Brain microvascular endothelial cell (primary cell): ENCODE data around the gene OTUD3.

Experiments used
- DNase-seq: peaks from one replicate; pipeline ENCODE4 v3.0.0-alpha.2; 2020
- H3K27ac ChIP-seq: fragments of 250-450 bp; sonication (Bioruptor Pico); 2 replicates; pipeline ENCODE4 v1.5.1; 2020; ENCODE audit warnings: mild to moderate bottlenecking, moderate library complexity
- H3K27me3 ChIP-seq: fragments of 250-450 bp; sonication (Bioruptor Pico); replicated peaks from 2 replicates; pipeline ENCODE4 v1.5.1; 2020; ENCODE audit warnings: mild to moderate bottlenecking
- H3K36me3 ChIP-seq: fragments of 250-450 bp; sonication (Bioruptor Pico); replicated peaks from 2 replicates; pipeline ENCODE4 v1.5.1; 2020; ENCODE audit warnings: mild to moderate bottlenecking
- H3K4me3 ChIP-seq: 2 replicates; pipeline ENCODE4 v1.5.1; 2011; ENCODE audit warnings: low read depth, mild to moderate bottlenecking, control low read depth, low read length, moderate library complexity
- in situ Hi-C: cut with HindIII; loops from 2 replicates; pipeline ENCODE4 v1.10.0; 2017; ENCODE audit warnings: low sequenced_read_pairs, low pct_ligation_motif_present
- TF ChIP-seq, protein P1 (sequence below): IDR thresholded peaks from 2 replicates; pipeline ENCODE4 v1.5.1; 2011; ENCODE audit warnings: low read depth, mild to moderate bottlenecking, moderate library complexity, low read length, control low read depth, inconsistent platforms; ENCODE audit errors: missing control alignments

The OTUD3 gene

DNA sequence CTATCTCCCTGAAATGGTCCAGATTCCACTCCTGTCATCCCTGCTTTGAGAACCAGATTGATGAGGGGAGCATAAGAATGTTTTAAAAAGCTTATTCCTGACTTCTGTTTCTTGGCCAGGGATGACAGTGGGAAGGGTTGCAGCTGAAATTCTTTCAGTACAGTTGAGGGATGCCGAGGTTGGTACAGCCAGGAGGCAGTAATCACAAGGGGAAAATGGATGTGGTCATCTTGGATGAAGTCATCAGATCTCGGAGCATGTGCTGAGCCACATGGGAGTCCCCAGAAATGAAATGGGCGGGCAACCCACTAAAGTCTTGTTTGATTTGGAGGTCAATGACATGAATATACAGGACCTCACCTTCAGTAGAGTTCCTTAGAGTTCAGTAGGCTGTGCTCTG, 59.9 kb downstream of the OTUD3 start:
- no peaks in the 10 kb centered on the region for H3K27me3 ChIP-seq
- no peak for DNase-seq
- in situ Hi-C loops = no loop called here
- no peak overlapping the region for H3K27ac ChIP-seq
- TF ChIP-seq, protein P1, sequence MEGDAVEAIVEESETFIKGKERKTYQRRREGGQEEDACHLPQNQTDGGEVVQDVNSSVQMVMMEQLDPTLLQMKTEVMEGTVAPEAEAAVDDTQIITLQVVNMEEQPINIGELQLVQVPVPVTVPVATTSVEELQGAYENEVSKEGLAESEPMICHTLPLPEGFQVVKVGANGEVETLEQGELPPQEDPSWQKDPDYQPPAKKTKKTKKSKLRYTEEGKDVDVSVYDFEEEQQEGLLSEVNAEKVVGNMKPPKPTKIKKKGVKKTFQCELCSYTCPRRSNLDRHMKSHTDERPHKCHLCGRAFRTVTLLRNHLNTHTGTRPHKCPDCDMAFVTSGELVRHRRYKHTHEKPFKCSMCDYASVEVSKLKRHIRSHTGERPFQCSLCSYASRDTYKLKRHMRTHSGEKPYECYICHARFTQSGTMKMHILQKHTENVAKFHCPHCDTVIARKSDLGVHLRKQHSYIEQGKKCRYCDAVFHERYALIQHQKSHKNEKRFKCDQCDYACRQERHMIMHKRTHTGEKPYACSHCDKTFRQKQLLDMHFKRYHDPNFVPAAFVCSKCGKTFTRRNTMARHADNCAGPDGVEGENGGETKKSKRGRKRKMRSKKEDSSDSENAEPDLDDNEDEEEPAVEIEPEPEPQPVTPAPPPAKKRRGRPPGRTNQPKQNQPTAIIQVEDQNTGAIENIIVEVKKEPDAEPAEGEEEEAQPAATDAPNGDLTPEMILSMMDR = no peak
- no peak overlapping the region for H3K4me3 ChIP-seq
- no peaks in the 10 kb centered on the region for H3K36me3 ChIP-seq

DNA sequence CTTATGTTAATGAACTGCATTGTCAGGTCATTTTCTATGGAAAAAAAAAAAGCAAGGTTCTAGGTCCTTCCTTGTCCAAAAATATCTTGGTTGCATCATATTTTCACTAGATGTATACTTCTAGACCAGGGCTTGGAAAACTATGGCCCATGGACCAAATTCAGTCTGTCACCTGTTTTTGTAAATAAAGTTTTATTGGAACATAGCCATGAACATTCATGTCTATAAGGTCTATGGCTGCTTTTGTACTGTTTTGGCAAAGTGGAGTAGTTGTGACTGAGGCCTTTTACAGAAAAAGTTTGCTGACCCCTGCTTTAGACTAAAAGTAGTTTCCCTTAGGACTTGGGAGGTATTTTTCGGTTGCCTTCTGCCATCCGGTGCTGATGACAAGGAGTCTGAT, 60.5 kb downstream of the OTUD3 start:
- H3K4me3 ChIP-seq = no peak overlapping the region
- no peaks in the 10 kb centered on the region for H3K36me3 ChIP-seq
- no peaks in the 10 kb centered on the region for H3K27me3 ChIP-seq
- no peak overlapping the region for H3K27ac ChIP-seq
- in situ Hi-C loops = no loop called here
- DNase-seq = no peak
- TF ChIP-seq, protein P1 = no peak

DNA sequence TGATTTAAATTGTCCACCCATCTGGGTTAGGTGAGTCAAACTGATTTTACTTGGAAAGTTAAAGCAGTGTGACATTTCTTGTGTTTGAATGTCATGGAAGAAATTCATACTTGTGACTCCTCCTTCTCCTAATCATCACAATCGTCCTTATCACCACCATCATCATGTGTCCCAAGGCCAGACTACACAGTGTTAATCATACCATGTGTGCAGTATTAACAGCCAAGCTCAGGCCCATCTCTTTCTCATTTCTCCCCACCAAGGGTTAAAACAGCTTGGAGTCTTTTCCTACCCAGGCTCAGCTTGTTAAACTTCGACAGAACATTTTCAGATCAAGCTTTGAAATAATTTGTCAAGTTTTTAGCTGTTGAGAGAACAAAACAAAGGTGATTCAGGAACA, 63.7 kb downstream of the OTUD3 start:
- no peak overlapping the region for H3K27ac ChIP-seq
- in situ Hi-C loops = no loop called here
- no peak for DNase-seq
- no peak overlapping the region for H3K4me3 ChIP-seq
- no peaks in the 10 kb centered on the region for H3K36me3 ChIP-seq
- TF ChIP-seq, protein P1 = no peak
- H3K27me3 ChIP-seq = no peaks in the 10 kb centered on the region

DNA sequence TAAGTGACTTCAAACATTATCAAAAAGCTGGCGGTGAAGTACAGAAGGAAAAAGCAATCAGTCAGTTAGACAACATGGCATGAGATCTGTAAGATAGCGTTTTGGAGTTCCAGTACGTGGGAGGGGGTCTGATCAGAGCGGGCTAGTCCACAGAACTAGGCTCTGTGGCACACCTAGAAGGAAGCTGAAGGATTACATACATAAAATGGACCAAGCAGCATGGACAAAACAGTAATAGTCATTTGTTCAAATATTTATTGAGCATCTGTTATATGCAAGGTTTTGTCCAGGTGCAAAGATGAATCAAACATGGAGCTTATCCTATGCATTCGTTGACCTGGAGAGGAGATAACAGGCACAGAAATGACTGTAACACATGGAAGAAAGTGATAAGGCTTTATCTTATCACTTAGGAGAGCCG, 64.1 kb downstream of the OTUD3 start:
- DNase-seq = no peak
- H3K27ac ChIP-seq = no peak overlapping the region
- H3K27me3 ChIP-seq = no peaks in the 10 kb centered on the region
- in situ Hi-C loops = no loop called here
- TF ChIP-seq, protein P1 = no peak
- H3K36me3 ChIP-seq = no peaks in the 10 kb centered on the region
- no peak overlapping the region for H3K4me3 ChIP-seq

DNA sequence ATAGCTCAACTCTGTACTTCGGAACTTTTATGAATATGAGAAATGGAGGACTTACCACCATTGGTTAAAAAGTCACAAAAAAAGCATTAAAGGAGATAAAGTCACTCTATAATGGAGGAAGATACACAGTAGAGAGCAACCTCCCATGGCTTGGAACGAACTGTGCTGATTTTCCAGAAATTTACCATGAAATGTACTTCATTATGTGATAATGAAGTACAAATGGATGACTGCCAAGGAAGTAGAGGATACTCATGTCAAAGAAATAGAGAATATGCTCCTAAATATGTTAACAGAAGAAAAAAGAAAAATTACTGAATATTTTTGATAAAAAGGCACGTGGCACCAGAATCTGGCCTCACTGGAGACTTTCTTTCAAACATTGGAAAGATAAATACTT, 64.8 kb downstream of the OTUD3 start:
- Histone ChIP-seq H3K27ac (no peak overlapping the region), H3K27me3 (no peaks in the 10 kb centered on the region), H3K36me3 (no peaks in the 10 kb centered on the region), H3K4me3 (no peak overlapping the region)
- in situ Hi-C loops = no loop called here
- TF ChIP-seq, protein P1 = no peak
- no peak for DNase-seq

DNA sequence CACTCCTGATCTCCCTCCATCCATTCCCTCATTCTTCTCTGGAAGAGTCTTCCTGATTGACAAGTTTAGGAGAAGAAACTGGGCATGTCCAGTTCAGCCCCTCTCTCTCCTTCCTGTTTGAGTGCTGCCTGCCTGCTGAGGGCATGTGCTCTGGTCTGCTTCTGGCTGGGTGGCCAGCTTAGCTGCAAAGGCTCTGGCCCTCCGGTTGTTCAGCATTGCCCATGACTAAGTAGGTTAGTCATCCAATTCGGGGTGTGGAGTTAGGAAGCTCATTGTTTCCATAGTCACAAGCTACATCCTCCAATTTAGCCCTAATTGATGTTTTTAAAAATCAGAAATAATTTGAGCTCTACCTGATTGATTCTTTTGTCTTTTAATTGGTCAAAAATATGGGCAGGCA, 66.8 kb downstream of the OTUD3 start:
- Histone ChIP-seq H3K27ac (no peak overlapping the region), H3K27me3 (no peaks in the 10 kb centered on the region), H3K4me3 (no peak overlapping the region), H3K36me3 (no peaks in the 10 kb centered on the region)
- TF ChIP-seq, protein P1 = no peak
- peak; percentile 59 for DNase-seq
- in situ Hi-C loops = no loop called here
